Tibial artery (tissue), 4 donors: ENCODE data around the gene CCDC178.

Experiments used
- DNase-seq, 2 donors: peaks; one replicate each; pipeline ENCODE4 v3.0.0-alpha.2; 2019
- H3K27ac ChIP-seq, 2 donors: fragments of 200-600 bp; sonication (generic) in 1 of 2; 1 replicate in 1 of 2; 2 replicates in 1 of 2; pipeline ENCODE4 v1.5.1; 2018 to 2019; ENCODE audit warnings: mild to moderate bottlenecking in 1 of 2
- H3K27me3 ChIP-seq, 2 donors: fragments of 200-600 bp; sonication (generic) in 1 of 2; one replicate each; pipeline versions ENCODE4 v1.5.1 to v1.6.0; 2016 to 2019
- H3K36me3 ChIP-seq, 3 donors: fragments of 200-600 bp; sonication (generic) in 2 of 3; one replicate each; pipeline ENCODE4 v1.5.1; 2016 to 2019; ENCODE audit warnings: mild to moderate bottlenecking in 2 of 3
- H3K4me1 ChIP-seq, 4 donors: fragments of 200-600 bp; sonication (generic) in 2 of 4; 1 replicate in 3 of 4; 2 replicates in 1 of 4; pipeline ENCODE4 v1.5.1; 2016 to 2019
- H3K4me3 ChIP-seq, 2 donors: fragments of 200-600 bp; sonication (generic) in 1 of 2; 1 replicate in 1 of 2; 2 replicates in 1 of 2; pipeline ENCODE4 v1.5.1; 2018 to 2019; ENCODE audit warnings: mild to moderate bottlenecking in 2 of 2
- H3K9me3 ChIP-seq, 3 donors: fragments of 200-600 bp; sonication (generic) in 1 of 3; one replicate each; pipeline ENCODE4 v1.5.1; 2016 to 2019
- intact Hi-C: fragments of 100-400 bp; cut with DNase I; formaldehyde crosslinking; loops from one replicate; pipeline ENCODE4 v1.15.0; 2023; ENCODE audit warnings: low total_unique reads
- TF ChIP-seq, protein P1 (sequence below), 2 experiments: fragments of 200-600 bp in 1 of 2; fragments of 450-650 bp in 1 of 2; IDR thresholded peaks; one replicate each; pipeline ENCODE4 v1.5.1; 2017 to 2019; ENCODE audit warnings: antibody characterized with exemption in 2 of 2, mild to moderate bottlenecking in 1 of 2, moderate library complexity in 1 of 2

CCDC178 gene

GRCh38 chr18:33146014-33146413 is 294.5 kb downstream of the CCDC178 start:
- no peaks in the 10 kb centered on the region for H3K4me1 ChIP-seq
- DNase-seq, result no peak
- intact Hi-C loops, result no loop called here

DNA sequence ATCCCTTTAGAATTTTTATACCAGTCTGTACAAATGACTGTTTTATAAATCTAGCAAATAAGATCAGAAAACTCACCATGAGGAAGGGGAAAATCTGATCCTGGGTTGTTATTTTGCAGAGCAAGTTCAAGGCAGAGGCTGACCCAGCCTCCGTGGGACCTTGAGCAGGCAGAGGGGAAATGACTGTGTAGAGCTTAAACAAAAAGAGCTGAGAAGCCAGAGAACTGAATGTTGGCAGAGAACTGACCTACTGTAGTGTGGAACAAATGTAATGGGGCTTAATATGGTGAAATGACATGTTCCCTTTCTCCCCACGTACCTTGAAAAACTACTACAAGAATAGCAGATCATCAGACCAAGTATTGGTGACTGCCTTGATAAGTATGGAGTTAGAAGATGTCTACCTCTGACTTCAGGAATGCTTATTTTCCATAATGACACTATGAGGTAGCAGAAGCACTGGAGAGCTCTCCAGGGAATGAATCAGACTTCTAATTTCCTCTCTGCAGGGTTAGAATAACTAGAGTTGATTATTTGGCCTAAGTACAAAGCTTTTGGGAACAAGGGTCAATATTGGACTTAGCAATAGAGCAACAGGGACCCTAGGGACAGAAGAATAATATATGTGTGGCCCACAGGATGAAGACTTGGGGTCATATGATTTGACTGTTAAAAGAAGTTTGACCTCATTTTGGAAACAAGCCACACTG is 304.4 kb downstream of the CCDC178 start:
- DNase-seq, result no peak
- no peak overlapping the region for H3K27ac ChIP-seq
- TF ChIP-seq, protein P1, sequence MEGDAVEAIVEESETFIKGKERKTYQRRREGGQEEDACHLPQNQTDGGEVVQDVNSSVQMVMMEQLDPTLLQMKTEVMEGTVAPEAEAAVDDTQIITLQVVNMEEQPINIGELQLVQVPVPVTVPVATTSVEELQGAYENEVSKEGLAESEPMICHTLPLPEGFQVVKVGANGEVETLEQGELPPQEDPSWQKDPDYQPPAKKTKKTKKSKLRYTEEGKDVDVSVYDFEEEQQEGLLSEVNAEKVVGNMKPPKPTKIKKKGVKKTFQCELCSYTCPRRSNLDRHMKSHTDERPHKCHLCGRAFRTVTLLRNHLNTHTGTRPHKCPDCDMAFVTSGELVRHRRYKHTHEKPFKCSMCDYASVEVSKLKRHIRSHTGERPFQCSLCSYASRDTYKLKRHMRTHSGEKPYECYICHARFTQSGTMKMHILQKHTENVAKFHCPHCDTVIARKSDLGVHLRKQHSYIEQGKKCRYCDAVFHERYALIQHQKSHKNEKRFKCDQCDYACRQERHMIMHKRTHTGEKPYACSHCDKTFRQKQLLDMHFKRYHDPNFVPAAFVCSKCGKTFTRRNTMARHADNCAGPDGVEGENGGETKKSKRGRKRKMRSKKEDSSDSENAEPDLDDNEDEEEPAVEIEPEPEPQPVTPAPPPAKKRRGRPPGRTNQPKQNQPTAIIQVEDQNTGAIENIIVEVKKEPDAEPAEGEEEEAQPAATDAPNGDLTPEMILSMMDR (IDR thresholded peaks at IDR 0.05), result no peak
- H3K4me1 ChIP-seq, result no peaks in the 10 kb centered on the region
- no peaks in the 10 kb centered on the region for H3K27me3 ChIP-seq
- H3K9me3 ChIP-seq, result peaks cover 0 to 3% (median 0%) of the 10 kb centered on the region in 3 donors
- no peak overlapping the region for H3K4me3 ChIP-seq
- H3K36me3 ChIP-seq, result no peaks in the 10 kb centered on the region
- intact Hi-C loops, result no loop called here

More at GRCh38 chr18:33146014-33146413, 294.5 kb downstream of the CCDC178 start:
- Histone ChIP-seq H3K9me3 (no peaks in the 10 kb centered on the region), H3K4me3 (no peak overlapping the region), H3K36me3 (no peaks in the 10 kb centered on the region), H3K27ac (no peak overlapping the region), H3K27me3 (no peaks in the 10 kb centered on the region)
- TF ChIP-seq, protein P1 (IDR thresholded peaks at IDR 0.05), result no peak

GRCh38 chr18:33132657-33133056 is 307.9 kb downstream of the CCDC178 start:
- TF ChIP-seq, protein P1 (IDR thresholded peaks at IDR 0.05), result no peak
- no peak for DNase-seq
- Histone ChIP-seq H3K27me3 (no peaks in the 10 kb centered on the region), H3K9me3 (no peaks in the 10 kb centered on the region), H3K36me3 (no peaks in the 10 kb centered on the region), H3K27ac (no peak overlapping the region), H3K4me3 (no peak overlapping the region), H3K4me1 (no peaks in the 10 kb centered on the region)
- intact Hi-C loops, result no loop called here

- TF ChIP-seq, protein P1 (IDR thresholded peaks at IDR 0.05), result no peak
- Histone ChIP-seq H3K36me3 (no peaks in the 10 kb centered on the region), H3K27ac (no peak overlapping the region), H3K4me3 (no peak overlapping the region), H3K27me3 (no peaks in the 10 kb centered on the region), H3K9me3 (no peaks in the 10 kb centered on the region), H3K4me1 (no peaks in the 10 kb centered on the region)
- intact Hi-C loops, result no loop called here
- DNase-seq, result no peak
These were observed 311.9 kb downstream of the CCDC178 start for GRCh38 chr18:33128581-33128980.

DNA sequence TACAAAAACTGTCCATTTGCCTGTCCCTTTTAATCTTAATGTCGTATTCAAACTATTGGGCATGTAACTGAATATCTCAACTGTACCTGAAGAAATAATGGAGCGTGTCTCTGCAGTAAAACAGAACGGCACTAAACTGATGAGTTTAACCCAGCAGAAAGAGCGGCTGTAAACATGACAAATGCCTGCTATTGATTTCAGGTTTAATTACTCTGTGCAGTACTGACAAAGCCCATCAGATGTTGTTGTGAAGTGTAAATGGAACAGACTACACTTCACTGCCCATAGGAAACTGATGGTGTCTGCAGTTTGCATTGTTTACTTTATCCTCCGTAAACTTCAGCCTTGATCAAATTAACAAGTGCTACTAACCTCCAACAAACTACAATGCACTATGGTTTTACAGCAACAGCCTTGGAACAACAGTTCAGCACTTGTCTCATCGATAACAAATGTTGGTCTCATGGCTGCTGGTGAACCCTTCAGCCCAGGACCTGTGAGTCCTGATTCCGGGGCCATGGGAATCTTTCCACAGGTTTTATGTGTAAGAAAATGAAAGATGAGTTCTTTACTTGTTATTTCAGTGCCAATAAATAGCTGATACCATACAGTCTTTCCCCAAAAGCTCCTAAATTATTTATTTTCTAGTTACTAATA is 316.5 kb downstream of the CCDC178 start:
- Histone ChIP-seq H3K27me3 (no peaks in the 10 kb centered on the region), H3K9me3 (no peaks in the 10 kb centered on the region), H3K36me3 (no peaks in the 10 kb centered on the region), H3K27ac (no peak overlapping the region), H3K4me1 (no peaks in the 10 kb centered on the region), H3K4me3 (no peak overlapping the region)
- TF ChIP-seq, protein P1 (IDR thresholded peaks at IDR 0.05), result no peak
- no peak for DNase-seq
- intact Hi-C loops, result no loop called here
